Pancreas (tissue), 10 donors: ENCODE measurements around the gene NKX6-1. TPM values are rescaled to one million over a fixed set of nuclear protein-coding genes. Genes with fewer than 3 reads are reported as not detected.

ENCODE experiments used
- ATAC-seq, 4 donors: fragments of 200-7000 bp; cut with Tn5 transposase; one replicate each; pipeline versions ENCODE4 v1.8.0 to v1.9.1; 2020; ENCODE audit warnings: mild to moderate bottlenecking in 4 of 4, moderate library complexity in 4 of 4
- DNase-seq, 6 donors: peaks; one replicate each; pipeline ENCODE4 v3.0.0-alpha.2; 2020
- FAIRE-seq: peaks from 2 replicates; lab custom pipeline; 2012; peaks lifted over from hg19 to GRCh38; lab: Jason Lieb, UNC
- H3K27ac ChIP-seq, 4 donors: fragments of 200-600 bp; sonication (generic); 1 replicate in 3 of 4; 2 replicates in 1 of 4; pipeline versions ENCODE4 v1.5.0 to v1.8.0; 2020
- H3K27me3 ChIP-seq, 4 donors: fragments of 200-600 bp; one replicate each; pipeline ENCODE4 v1.8.0; 2021
- H3K36me3 ChIP-seq, 3 donors: fragments of 200-600 bp; sonication (generic) in 1 of 3; one replicate each; pipeline versions ENCODE4 v1.5.0 to v1.8.0; 2020 to 2021
- H3K4me1 ChIP-seq, 3 donors: fragments of 200-600 bp; one replicate each; pipeline ENCODE4 v1.8.0; 2021
- H3K4me3 ChIP-seq, 4 donors: fragments of 200-600 bp; sonication (generic) in 2 of 4; one replicate each; pipeline versions ENCODE4 v1.5.0 to v1.8.0; 2020 to 2021
- H3K9me3 ChIP-seq, 4 donors: fragments of 200-600 bp; one replicate each; pipeline ENCODE4 v1.8.0; 2021
- WGBS, 2 donors: extraction: QIAGEN DNeasy Blood & Tissue Kit; methylation state at CpG; one replicate each; pipeline ENCODE4 v1.1.7; 2013; 5-methylcytosine and 5-hydroxymethylcytosine counted together
- intact Hi-C, 3 donors: fragments of 100-400 bp; cut with DNase I; formaldehyde crosslinking; loops; one replicate each; pipeline versions ENCODE4 v1.11.1 to v1.14.2; 2022
- polyA plus RNA-seq, 2 donors: library from polyadenylated mRNA; stranded (reverse); fragments of 200-250 nt; gene quantifications; one replicate each; pipeline ENCODE4 v1.2.3, GENCODE V29; 2013
- total RNA-seq, 6 donors: library from RNA; stranded (reverse); fragmentation: NEBNext Ultra II Directional in 4 of 6; extraction: Animal tissue kit (Norgen Biotek cat#: 25700) in 4 of 6; gene quantifications; one replicate each; pipeline versions ENCODE4 v1.2.1 to v1.2.4, GENCODE V29; 2021 to 2023
- TF ChIP-seq, protein P1 (sequence below), 4 donors: fragments of 200-600 bp; sonication (generic) in 3 of 4; IDR thresholded peaks; one replicate each; pipeline versions ENCODE4 v1.5.0 to v1.8.0; 2021; ENCODE audit warnings: antibody characterized with exemption in 4 of 4
- donor health status: healthy with polysubstance abuse.
- donor health status: DM: no; HTN: no; CAD: no; lungs with moderate emphysema.
- donor health status: DM: no; HTN: no; CAD: no.
- donor health status: control.
- donor health status: control.
- donor health status: Bipolar disorder and iron deficiency.
- donor health status: DM: yes; HTN: yes; CAD: no.
- donor health status: DM: no; HTN: no; CAD: no.
- donor health status: DM: no; HTN: no; CAD: no.
- donor health status: DM: yes; HTN: yes; CAD: no.

Gene NKX6-1
- total and polyA plus RNA-seq, 8 donors = 3.1 to 19.2 (median 7.4) TPM

DNA sequence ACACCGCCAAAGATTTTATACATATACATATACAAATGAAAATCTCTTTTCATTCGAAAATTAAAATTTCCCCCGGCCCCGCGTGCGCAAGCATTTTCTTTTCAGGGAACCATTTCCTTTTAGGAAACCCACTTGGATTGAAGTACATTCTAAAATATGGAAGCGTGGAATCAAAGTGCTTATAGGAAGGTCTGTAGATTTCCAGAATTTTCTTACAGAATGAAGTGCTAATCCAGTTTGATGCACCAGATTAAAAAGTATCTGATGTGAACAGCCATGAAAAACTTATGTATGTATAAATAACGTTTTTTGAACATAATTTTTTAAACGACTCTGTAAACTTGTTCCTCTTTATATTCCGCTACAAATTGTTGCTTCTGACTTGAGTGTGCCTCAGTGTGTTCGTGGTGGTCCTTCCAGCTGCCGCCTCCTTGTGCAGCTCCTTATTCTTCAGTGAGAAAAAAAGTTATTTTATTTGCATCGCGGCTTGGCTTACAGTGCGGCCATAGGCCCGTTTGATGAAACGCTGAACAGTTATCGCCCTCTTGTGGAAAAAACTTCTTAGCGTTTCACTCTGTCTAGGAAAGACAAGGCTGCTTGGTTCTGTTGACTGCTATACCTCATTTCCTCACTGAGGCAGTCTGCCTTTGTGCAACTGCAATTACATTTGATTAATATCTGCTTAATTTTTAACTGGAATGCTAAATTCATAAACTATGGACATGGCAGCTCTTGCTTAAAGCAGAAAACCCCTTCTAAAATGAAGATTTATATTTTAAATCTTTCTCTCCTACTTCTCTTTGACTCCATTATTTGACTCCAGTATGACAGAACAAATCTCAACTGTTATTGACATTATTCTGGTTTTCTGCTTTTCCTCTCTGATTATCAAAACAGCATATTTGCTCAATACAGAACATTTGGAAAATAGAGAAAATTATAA lies 4.7 kb upstream of the NKX6-1 start:
- H3K27ac ChIP-seq = no peak overlapping the region
- peaks cover 0 to 23% (median 3%) of the 10 kb centered on the region in 4 donors for H3K27me3 ChIP-seq
- H3K36me3 ChIP-seq = no peaks in the 10 kb centered on the region
- H3K9me3 ChIP-seq = peaks cover 0 to 3% (median 0%) of the 10 kb centered on the region in 4 donors
- TF ChIP-seq, protein P1, sequence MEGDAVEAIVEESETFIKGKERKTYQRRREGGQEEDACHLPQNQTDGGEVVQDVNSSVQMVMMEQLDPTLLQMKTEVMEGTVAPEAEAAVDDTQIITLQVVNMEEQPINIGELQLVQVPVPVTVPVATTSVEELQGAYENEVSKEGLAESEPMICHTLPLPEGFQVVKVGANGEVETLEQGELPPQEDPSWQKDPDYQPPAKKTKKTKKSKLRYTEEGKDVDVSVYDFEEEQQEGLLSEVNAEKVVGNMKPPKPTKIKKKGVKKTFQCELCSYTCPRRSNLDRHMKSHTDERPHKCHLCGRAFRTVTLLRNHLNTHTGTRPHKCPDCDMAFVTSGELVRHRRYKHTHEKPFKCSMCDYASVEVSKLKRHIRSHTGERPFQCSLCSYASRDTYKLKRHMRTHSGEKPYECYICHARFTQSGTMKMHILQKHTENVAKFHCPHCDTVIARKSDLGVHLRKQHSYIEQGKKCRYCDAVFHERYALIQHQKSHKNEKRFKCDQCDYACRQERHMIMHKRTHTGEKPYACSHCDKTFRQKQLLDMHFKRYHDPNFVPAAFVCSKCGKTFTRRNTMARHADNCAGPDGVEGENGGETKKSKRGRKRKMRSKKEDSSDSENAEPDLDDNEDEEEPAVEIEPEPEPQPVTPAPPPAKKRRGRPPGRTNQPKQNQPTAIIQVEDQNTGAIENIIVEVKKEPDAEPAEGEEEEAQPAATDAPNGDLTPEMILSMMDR (IDR thresholded peaks at IDR 0.05) = peak in 3 of 4 donors; percentile 42 to 57 (median 46)
- DNase-seq (peak in 2 of 6 donors; percentile 25 to 40), ATAC-seq (peak; percentile 33 to 56 (median 51)), FAIRE-seq (peak; percentile 63)
- 20 to 23% methylated on average over 19 of the region's 19 CpGs for WGBS, 2 donors
- intact Hi-C loops = loop anchor here in 1 of 3 donors (10.0 kb wide), 1 partner anchor 859 kb away; no protein-coding TSS in a partner anchor
- H3K4me1 ChIP-seq = peaks cover 0 to 3% (median 0%) of the 10 kb centered on the region in 3 donors
- no peak overlapping the region for H3K4me3 ChIP-seq

- 73 to 83% methylated on average over 18 of the region's 18 CpGs for WGBS, 2 donors
- Histone ChIP-seq H3K27me3 (peaks cover 0 to 23% (median 3%) of the 10 kb centered on the region in 4 donors), H3K4me3 (no peak overlapping the region), H3K9me3 (peaks cover 0 to 3% (median 0%) of the 10 kb centered on the region in 4 donors), H3K36me3 (no peaks in the 10 kb centered on the region), H3K27ac (no peak overlapping the region), H3K4me1 (peaks cover 0 to 3% (median 0%) of the 10 kb centered on the region in 3 donors)
- FAIRE-seq (no peak), DNase-seq (no peak), ATAC-seq (no peak)
- TF ChIP-seq, protein P1 (IDR thresholded peaks at IDR 0.05) = no peak
- intact Hi-C loops = loop anchor here in 1 of 3 donors (10.0 kb wide), 1 partner anchor 858 kb away; no protein-coding TSS in a partner anchor
Measured at GRCh38 chr4:84502955-84503373, 3.9 kb upstream of the NKX6-1 start.

- ATAC-seq (no peak), FAIRE-seq (no peak), DNase-seq (no peak)
- Histone ChIP-seq H3K27me3 (peaks cover 0 to 23% (median 3%) of the 10 kb centered on the region in 4 donors), H3K9me3 (peaks cover 0 to 3% (median 0%) of the 10 kb centered on the region in 4 donors), H3K36me3 (no peaks in the 10 kb centered on the region), H3K27ac (no peak overlapping the region), H3K4me3 (no peak overlapping the region), H3K4me1 (peaks cover 0 to 3% (median 0%) of the 10 kb centered on the region in 3 donors)
- intact Hi-C loops = loop anchor here in 1 of 3 donors (10.0 kb wide), 1 partner anchor 858 kb away; no protein-coding TSS in a partner anchor
- 67 to 72% methylated on average over 14 of the region's 14 CpGs for WGBS, 2 donors
- TF ChIP-seq, protein P1 (IDR thresholded peaks at IDR 0.05) = no peak
Measured at GRCh38 chr4:84502333-84502954, 3.4 kb upstream of the NKX6-1 start.

GRCh38 chr4:84501721-84502267 lies 2.7 kb upstream of the NKX6-1 start:
- intact Hi-C loops = loop anchor here in 1 of 3 donors (10.0 kb wide), 1 partner anchor 857 kb away; no protein-coding TSS in a partner anchor
- FAIRE-seq = no peak
- Histone ChIP-seq H3K27ac (no peak overlapping the region), H3K36me3 (no peaks in the 10 kb centered on the region), H3K4me3 (no peak overlapping the region), H3K4me1 (peaks cover 0 to 3% (median 0%) of the 10 kb centered on the region in 3 donors), H3K27me3 (peaks cover 0 to 21% (median 3%) of the 10 kb centered on the region in 4 donors), H3K9me3 (peaks cover 0 to 3% (median 0%) of the 10 kb centered on the region in 4 donors)
- TF ChIP-seq, protein P1 (IDR thresholded peaks at IDR 0.05) = no peak
- 59 to 74% methylated on average over 33 of the region's 33 CpGs for WGBS, 2 donors
- DNase-seq = peak in 1 of 6 donors; percentile 63
- ATAC-seq = no peak
